ENCODE measurements around the gene COL3A1.

The COL3A1 gene

DNA sequence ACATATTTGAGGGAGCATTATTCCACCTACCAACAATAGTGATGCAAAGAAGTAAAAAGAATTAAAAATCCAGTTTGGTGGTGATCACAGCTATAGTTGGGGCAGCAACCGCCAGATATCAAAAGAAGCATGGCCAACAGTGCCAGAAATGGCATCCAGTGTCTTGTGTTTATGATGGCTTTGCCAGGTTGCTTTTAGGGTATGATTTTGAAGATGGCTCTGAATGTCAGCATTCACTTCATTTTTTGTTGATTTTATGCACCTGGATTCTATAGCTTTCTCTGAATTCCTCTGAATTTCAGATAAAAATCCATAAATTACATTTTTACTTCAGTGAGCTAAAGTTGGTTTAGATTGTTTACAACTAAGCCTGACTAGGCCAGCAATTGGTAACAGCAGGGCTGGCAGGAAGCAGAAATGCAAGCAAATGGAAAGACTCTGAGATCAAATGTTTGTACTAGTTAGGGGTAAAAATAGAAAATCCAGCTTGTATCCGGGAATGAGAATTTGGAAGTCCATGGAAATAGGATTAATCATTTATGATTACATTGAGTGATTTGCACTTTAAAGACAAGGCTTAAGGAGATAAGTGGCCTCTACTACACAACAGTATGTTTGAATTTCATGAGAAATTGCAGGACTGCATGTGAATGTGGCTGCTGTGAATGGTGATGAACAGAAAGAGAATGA lies 40.4 kb downstream of the COL3A1 start:
- in situ Hi-C loops (cut with HindIII; ENCODE audit: low sequenced_read_pairs) = no loop called here

DNA sequence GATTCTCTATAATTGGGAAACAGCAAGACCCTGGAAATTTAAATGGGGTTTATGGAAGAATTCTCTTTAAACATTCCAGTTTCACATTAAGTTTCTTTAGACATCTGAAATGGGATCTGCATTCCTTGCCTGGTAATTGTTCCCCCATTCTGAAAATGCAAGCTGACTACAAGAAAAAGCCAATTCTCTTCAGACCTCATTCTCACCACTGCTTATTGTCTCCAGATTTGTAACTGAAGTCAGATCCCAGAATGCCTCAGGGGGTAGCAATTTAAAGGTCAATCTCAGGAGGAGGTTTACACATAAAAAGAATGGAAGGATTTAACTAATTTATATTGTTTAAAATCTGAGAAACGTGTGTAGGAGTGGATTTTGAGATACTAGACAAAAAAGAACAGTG lies 41.2 kb downstream of the COL3A1 start:
- in situ Hi-C loops (cut with HindIII; ENCODE audit: low sequenced_read_pairs) = no loop called here

DNA sequence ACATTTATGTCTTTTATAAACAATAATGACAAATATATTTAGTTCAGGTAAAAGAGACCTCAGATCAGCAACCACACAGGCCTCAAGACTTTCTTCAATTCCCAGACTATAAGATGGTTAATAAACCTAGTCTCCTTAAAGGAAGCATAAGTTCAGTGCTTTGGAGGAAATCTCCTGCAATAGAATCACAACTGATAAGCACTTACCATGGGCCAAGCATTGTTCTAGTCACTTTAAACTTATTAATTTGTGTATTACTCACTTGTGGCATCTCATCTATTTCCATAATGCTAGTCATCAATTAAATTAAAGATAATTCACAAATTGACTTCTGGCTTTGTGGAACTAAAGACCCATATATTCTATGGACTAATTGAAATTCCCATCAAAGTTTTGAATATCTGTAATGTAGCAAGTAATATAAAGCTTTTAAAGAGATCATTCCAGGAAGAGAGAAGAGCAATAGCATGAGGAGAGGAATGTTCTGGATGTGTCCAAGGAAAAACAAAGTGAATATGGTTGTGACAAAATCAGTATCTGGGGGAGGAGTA lies 42.2 kb downstream of the COL3A1 start:
- in situ Hi-C loops (cut with HindIII; ENCODE audit: low sequenced_read_pairs) = no loop called here

DNA sequence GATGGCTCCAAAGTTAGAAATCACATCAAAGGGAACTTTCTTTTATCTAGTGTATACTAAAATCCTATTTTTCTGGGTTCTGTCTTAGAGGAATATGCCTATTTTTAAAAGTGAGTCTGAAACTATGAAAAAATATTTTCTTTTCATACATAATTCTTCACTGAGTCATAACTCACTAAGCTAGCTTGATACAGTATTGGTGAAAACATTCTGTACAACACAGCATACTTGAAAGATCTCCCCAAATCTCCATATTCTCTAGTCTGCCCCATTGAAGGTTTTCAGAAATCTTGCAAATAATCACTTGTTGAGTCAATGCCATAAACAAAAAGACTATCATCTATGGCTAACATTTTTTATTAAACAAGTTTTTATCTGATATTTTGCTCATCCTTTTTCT lies 44.5 kb downstream of the COL3A1 start:
- in situ Hi-C loops (cut with HindIII; ENCODE audit: low sequenced_read_pairs) = no loop called here

DNA sequence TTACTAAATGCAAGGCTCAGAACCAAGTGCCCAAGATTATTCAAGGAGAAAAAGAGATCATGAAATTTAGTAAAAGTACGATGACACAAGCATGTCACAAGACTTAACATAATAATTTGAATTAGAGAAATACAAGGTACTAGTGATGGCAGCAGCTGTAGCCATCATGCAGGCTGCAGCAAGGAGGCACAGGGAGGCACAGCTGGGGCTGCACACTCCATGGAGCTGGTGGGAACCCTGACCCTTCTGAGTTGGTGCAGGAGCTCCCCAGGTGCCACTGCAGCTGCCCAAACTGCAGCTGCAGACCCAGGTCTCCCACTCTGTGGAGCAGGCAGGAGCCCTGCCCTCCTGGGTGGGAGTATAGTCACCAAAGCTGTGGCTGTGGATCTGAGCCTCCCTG lies 46.0 kb downstream of the COL3A1 start:
- in situ Hi-C loops (cut with HindIII; ENCODE audit: low sequenced_read_pairs) = no loop called here

DNA sequence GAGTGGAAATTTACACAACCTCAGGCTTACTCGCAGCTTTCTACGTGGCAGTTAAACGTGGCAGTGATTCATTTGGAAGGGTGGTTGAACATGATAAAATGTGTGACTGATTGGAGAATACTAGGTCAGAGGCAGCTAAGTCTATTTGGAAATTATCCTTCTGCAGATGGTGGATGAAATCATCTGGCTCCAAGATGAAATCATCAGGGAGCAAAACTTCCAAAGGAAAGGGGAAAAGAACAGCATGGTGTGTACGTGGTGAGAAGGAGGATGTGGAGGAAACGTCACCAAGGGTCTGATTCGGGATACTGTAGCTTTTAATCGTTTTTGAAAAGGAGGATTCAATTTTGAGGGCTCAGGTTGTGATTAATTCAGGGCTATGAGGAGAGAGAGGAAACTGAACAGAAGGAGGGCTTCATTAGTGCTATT lies 47.9 kb downstream of the COL3A1 start:
- in situ Hi-C loops (cut with HindIII; ENCODE audit: low sequenced_read_pairs) = no loop called here

DNA sequence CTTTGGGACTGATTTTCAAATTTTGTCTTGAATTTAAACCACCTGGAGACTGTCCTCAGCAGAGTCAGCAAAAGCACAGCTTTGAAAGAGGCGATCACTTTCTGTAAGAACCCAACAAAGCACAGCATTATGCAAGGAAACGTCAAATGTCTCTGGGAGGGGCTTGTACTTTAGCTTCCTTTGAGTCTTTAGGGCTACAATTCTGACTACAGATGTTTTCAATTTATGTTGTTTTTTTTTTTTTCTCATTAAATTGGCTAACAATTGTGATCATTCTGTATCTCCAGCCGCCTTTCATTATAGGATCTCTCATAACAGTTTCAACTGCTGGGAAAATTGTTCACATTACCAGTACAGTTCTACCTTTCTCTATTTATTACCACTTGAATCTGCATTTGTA lies 48.3 kb downstream of the COL3A1 start:
- in situ Hi-C loops (cut with HindIII; ENCODE audit: low sequenced_read_pairs) = no loop called here

DNA sequence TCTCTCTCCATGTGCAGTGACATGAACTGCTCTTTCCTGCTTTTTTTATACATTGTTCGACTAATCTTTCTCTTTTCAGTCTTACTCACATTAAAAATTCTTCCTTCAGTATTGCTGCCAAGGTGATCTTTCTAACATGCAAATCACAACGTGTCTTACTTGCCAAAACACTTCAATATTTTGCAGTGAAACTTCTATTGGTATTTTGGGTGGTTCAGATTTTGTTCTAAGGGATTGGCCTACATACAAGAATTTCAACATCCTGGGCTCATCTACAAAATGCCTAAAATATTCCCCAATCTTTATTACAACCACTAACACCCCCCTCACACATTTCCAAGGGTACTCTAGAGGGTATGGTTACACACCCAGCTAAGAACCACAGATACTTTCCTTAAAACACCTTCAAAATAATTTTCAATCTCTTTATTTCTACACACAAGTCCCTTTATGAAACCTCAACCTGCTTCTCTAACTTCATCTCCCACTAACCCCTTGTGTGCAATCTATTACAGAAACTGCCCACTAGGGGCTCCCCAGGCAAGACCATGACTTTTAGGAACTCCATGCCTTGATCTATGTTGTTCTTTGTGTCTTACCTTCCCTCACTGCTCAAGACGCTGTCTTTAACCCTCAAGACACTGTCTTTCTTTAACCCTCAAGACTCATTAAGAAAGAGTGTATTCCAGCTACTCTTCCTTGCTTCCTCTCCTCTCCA lies 50.9 kb downstream of the COL3A1 start:
- in situ Hi-C loops (cut with HindIII; ENCODE audit: low sequenced_read_pairs) = no loop called here

DNA sequence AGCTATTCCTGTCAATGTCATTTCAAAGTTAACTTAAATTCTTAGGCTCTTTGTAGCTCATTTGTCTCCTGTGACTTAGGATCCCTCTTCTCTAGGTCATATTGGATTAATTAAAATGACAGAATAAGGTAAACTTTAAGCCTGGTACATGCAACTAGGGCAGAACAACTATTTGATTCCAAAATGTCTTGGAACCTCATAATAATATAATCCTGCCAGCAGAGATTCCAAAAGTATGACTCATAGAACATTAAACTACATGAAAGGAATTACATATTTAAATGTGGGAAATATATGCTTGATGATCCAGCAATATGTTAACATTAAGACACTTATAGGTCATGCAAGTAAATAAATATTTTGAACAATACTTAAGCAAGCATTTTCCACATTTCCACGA lies 63.3 kb downstream of the COL3A1 start:
- in situ Hi-C loops (cut with HindIII; ENCODE audit: low sequenced_read_pairs) = no loop called here

DNA sequence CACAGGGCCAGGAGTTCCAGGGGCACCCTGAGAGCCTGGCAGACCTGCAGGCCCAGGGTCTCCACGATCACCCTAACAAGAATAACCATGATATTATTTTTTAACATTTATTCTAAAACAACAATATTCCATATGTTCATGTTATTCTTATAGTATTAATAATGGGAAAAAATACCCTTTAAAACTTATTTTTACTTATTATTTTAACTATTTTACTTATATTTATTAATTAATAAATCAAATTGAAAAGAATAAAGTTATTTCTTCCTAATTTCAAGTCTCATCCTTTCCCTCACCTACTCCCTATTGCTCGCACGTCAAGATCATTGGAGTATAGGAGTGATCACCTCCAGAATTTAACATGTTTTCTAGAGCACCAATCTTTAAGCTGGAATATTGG lies 71.7 kb downstream of the COL3A1 start:
- in situ Hi-C loops (cut with HindIII; ENCODE audit: low sequenced_read_pairs) = no loop called here

DNA sequence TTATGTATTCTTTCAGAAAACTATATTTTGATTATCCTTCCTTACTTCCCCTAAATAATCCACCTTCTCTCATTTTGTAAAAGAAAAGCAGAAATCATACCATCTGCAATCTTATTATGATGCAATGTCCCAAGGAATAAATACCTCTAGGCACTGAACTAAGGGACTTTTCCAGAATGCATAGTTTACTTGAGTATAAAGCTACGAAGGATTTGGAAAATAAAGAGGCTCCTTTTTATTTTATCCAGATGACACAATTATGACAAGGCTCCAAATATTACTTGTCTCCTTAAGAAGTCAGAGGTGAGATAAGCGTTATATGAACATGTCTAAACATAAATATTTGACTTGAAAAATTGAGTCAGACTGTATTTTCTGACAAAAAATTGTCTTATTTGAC lies 72.1 kb downstream of the COL3A1 start:
- in situ Hi-C loops (cut with HindIII; ENCODE audit: low sequenced_read_pairs) = no loop called here

DNA sequence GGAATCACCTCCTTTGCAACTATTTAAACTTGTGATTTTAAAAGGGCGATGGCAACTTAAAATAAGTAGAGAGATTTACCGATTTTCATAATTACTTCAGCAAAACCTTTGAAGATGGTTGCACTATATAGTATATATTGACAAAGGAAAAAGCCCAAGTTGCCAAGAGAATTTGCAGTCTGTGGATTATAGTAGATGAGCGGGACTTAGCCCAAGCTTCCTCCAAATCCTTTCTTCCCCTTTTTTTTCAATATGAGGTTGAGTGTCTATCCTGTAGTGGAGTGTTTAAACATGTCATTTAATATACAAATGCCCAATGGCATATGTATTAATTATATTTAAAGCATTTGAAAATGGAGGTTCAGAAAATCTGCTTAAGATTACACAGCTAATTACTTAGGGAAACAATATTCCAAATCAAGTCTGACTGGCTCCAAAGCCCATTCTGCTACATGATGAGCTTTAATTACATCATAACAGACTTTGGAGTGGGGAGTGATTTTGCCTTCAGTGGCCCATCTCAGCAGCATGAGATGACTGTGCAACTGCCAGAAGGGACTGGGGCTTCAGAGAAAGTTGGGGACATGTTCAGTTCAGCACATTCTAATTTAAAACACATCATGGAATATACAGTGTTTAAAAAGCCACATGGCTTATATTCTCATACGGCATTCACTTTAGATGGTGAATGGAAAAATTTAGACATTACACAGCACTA lies 73.2 kb downstream of the COL3A1 start:
- in situ Hi-C loops (cut with HindIII; ENCODE audit: low sequenced_read_pairs) = no loop called here

DNA sequence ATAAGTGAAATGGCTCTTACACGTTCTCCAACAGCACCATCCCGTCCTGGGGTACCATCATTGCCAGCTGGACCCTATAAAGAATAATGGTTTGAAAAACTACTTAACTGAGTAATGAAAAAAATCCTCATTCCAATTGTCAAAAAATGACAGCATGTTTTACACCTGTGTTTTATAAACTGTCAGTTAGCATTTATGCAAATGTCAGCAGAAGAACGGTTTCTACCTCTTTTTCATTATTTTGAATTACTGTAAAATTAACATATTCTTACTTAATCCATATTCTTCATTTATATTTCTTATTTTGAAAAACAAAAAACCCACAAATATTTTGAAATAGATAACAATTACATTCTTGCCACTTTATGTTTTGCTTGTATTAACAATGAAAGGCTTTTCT lies 74.0 kb downstream of the COL3A1 start:
- in situ Hi-C loops (cut with HindIII; ENCODE audit: low sequenced_read_pairs) = no loop called here

DNA sequence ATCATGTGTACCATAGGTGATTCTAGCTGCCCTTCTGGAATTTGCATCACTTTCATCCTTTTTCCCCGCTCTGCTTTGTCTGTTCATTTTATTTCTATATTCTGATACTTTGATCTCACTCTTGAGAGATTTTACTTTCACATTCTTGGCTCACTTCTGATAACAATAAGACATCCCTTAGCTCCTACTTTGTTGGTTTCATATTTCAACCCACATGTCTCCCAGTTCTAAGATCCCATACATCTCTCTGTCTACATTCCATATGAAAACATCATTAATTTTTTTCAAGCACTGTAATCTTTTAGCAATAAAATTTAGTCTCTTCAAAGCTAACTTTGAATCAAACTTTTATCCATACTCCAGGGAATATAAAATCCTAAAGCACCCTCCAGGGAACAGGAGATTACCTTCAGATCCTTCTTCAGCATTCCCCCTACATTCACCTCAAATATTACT lies 75.6 kb downstream of the COL3A1 start:
- in situ Hi-C loops (cut with HindIII; ENCODE audit: low sequenced_read_pairs) = no loop called here

DNA sequence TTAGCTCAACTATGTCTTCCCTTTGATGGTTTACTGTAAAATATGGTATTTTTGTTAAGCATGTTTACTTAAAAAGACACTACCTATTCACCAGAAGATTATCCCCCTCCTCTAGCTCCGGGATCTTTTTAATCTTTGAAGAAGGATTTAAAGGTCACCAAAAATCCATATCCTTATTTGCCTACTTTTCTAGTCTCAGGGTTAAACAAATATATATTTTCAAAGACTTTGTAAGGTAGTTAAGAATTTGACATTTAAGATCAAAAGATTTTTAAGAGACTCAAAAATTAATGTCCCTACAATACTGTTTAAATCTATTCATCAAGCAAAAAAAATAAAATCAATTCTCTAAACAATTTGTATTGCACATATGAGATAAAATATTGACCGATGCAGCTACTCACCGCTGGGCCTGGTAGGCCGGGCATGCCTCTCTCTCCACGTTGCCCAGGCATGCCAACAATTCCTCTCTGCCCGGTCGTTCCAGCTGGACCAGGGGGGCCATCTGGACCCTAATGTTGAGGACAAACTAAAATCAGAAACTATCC lies 76.1 kb downstream of the COL3A1 start:
- in situ Hi-C loops (cut with HindIII; ENCODE audit: low sequenced_read_pairs) = no loop called here

DNA sequence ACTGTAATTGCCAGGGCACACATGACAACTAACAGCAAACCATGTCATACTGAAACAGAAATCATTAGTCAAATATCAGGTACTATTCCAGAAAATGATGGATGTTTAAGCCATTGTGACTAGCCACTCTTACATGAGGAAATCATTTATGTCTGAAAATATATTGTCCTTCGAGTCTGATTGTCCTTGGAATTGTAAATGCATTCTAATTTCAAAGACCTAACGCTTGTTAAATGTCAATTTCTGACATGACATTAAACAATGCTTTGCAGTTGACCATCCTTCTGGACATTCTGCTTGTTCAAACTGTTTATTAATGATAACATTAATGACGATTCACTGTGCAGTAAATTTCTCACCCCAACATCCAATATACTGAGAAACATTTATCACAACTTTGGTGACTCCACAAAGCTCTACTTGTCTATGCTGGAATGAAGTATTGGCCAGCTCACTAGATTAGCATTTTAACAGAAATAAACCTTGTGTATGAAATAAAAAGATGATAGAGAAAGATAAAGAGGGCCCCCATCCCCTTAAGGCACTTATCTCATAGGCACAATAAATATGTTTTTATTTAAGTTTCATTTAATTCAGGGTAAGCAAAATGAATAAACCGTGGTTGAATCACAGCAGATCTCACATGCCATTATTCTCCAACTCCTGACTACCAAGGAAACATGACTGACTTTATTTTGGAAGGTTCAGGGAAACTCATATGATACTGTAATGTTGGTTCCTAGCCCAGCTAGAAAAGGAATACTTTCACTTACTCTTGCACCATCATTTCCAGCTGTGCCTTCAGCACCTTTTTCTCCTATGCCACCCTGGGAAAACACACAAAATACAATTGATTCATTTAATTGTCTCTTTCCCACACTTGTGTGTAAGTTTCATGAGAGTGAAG lies 82.3 kb downstream of the COL3A1 start:
- in situ Hi-C loops (cut with HindIII; ENCODE audit: low sequenced_read_pairs) = no loop called here

DNA sequence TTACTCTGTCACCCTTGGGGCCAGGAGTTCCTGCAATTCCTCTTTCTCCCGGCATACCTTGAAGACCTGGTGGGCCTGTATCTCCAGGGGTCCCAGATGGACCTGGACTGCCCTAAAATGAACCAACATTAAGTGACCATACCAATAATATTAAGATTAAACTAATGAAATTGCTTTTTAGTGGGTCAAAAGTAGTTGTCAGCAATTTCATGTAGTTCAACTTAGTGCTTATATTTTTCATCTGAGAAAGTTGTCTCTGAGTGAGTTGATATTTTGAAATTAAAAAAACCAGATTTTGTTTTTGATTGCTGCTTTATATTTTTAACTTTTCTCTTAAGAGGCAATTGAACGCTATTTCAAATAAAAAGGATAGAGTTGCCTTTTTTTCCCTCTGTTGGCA lies 83.1 kb downstream of the COL3A1 start:
- in situ Hi-C loops (cut with HindIII; ENCODE audit: low sequenced_read_pairs) = no loop called here

DNA sequence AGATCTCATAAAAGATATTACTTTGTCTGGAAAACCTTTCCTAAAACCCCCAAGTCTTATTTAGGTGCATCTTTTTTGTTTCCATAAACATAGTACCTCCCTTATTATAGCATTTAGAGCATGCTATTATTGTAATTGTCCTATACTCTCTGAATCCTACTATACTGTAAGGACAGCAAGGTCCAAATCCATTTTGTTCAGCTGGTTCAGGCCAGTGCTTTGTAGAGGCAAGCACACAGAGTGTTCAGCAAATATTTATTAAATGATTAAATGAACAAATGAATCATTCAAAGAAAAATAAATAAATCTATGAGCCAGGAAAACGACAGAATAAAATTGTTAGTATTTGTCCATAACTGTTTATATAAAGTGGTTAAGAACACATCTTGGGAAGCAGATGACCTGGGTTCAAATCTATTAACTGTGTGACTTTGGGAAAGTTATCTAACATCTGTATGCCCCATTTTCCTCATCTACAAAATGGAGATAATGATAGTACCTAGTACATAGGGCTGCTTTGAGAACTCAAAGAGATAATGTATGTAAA lies 86.0 kb downstream of the COL3A1 start:
- in situ Hi-C loops (cut with HindIII; ENCODE audit: low sequenced_read_pairs) = no loop called here

Data from endothelial cell of hepatic sinusoid (primary cell).